ENCODE results near the gene ADO. TPM values are rescaled to one million over a fixed set of nuclear protein-coding genes. Genes with fewer than 3 reads are reported as not detected.

ADO gene
- total and polyA plus RNA-seq, 9 of the 15 experiments (the other 6 are each of a cell fraction or from before 2014, with no cell fraction given) = 3.0 to 20.0 (median 16.1) TPM

DNA sequence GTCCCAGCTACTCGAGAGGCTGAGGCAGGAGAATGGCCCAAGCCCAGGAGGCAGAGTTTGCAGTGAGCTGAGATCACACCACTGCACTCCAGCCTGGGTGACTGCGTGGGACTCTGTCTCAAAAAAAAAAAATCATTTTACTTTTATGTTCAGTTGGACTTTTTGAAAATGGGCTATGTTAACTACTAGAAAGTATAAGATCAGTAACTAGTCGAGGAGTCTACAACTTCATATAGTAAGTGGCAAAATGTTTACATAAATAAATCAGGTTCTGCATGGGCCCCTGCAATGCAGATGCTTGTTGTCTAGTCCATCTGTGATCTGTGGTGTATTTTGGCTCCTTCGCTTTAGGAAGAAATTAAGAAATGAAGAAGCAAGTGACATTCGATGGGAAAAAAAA is 12.3 kb upstream of the ADO start:
- ChIA-PET POLR2A (interaction anchor here (1.2 kb wide), 1 partner anchor 10 kb away, joined by 4 read pairs; no protein-coding TSS in a partner anchor), CTCF (ENCODE audit: low intra/inter-chr PET ratio) (no interaction called here)
- Histone ChIP-seq H3K9me3 (replicated peaks; ENCODE audit: control insufficient read depth, insufficient read depth, low read depth, low read length) (no peaks in the 10 kb centered on the region), H3K4me1 (replicated peaks in 1 of 2; ENCODE audit: control insufficient read depth in 2 of 2, insufficient read depth in 2 of 2, low read length in 2 of 2) (no peaks in the 10 kb centered on the region), H3K27me3 (ENCODE audit: control insufficient read depth in 2 of 2, insufficient read depth in 2 of 2, low read length in 2 of 2) (peaks cover 10 to 32% of the 10 kb centered on the region in 2 experiments; a peak in 4 of 5 replicates), H3K4me3 (no peak overlapping the region), H3K27ac (ENCODE audit: extremely low read depth, low read depth, low read length) (no peak overlapping the region), H3K36me3 (ENCODE audit: control insufficient read depth, insufficient read depth, low read length) (no peaks in the 10 kb centered on the region), H3K9me1 (ENCODE audit: control insufficient read depth, insufficient read depth, low read length) (no peaks in the 10 kb centered on the region), H2AFZ (ENCODE audit: low read depth, low read length) (no peak overlapping the region), H3K79me2 (ENCODE audit: control insufficient read depth, insufficient read depth, low read length) (no peaks in the 10 kb centered on the region), H4K20me1 (replicated peaks; ENCODE audit: control insufficient read depth, insufficient read depth, low read length) (no peaks in the 10 kb centered on the region), H3K4me2 (ENCODE audit: insufficient read depth, low read length) (no peak overlapping the region), H3K9ac (ENCODE audit: insufficient read depth in 1 of 2, low read depth in 2 of 2, low read length in 2 of 2) (no peak overlapping the region)
- intact Hi-C loops (cut with micrococcal nuclease) (no loop called here), in situ Hi-C loops (cut with MboI) (no loop called here)
- WGBS (ENCODE audit: insufficient coverage, low coverage, missing lambda C conversion rate) = 0% methylated on average over 5 of the region's 5 CpGs
- DNase-seq (ENCODE audit: extremely low read depth in 1 of 4, low spot score in 3 of 4) (no peak), FAIRE-seq (no peak), ATAC-seq (no peak)
- TF ChIP-seq, protein P1, sequence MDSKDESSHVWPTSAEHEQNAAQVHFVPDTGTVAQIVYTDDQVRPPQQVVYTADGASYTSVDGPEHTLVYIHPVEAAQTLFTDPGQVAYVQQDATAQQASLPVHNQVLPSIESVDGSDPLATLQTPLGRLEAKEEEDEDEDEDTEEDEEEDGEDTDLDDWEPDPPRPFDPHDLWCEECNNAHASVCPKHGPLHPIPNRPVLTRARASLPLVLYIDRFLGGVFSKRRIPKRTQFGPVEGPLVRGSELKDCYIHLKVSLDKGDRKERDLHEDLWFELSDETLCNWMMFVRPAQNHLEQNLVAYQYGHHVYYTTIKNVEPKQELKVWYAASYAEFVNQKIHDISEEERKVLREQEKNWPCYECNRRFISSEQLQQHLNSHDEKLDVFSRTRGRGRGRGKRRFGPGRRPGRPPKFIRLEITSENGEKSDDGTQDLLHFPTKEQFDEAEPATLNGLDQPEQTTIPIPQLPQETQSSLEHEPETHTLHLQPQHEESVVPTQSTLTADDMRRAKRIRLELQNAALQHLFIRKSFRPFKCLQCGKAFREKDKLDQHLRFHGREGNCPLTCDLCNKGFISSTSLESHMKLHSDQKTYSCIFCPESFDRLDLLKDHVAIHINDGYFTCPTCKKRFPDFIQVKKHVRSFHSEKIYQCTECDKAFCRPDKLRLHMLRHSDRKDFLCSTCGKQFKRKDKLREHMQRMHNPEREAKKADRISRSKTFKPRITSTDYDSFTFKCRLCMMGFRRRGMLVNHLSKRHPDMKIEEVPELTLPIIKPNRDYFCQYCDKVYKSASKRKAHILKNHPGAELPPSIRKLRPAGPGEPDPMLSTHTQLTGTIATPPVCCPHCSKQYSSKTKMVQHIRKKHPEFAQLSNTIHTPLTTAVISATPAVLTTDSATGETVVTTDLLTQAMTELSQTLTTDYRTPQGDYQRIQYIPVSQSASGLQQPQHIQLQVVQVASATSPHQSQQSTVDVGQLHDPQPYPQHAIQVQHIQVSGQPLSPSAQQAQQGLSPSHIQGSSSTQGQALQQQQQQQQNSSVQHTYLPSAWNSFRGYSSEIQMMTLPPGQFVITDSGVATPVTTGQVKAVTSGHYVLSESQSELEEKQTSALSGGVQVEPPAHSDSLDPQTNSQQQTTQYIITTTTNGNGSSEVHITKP (IDR thresholded peaks at IDR 0.05; ENCODE audit: partially characterized antibody) = peak; percentile 91
- no peak for TF ChIP-seq ZNF263 (CRISPR knock-in tag; IDR thresholded peaks at IDR 0.05; ENCODE audit: borderline replicate concordance)
- TF ChIP-seq KDM4B (IDR thresholded peaks at IDR 0.05; ENCODE audit: borderline replicate concordance in 2 of 2, low read depth in 1 of 2) = no peak
- BruUV-seq (replicated peaks) = no TSS peak

All from K562 (cell line).